Thoracic aorta (tissue), 2 donors: Measurements from ENCODE around the gene CCDC85A. TPM values are rescaled to one million over a fixed set of nuclear protein-coding genes. Genes with fewer than 3 reads are reported as not detected.

ENCODE experiments used
- ATAC-seq: fragments of 150-250 bp; one replicate; pipeline ENCODE4 v1.8.0; 2017; ENCODE audit warnings: low read depth; ENCODE audit not compliant: insufficient number of reproducible peaks, low FRiP score
- DNase-seq: peaks from one replicate; pipeline ENCODE4 v3.0.0-alpha.2; 2020; ENCODE audit warnings: low spot score
- H3K27ac ChIP-seq, 2 donors: fragments of 200-600 bp; sonication (generic); 1 replicate in 1 of 2; 2 replicates in 1 of 2; pipeline ENCODE4 v1.5.1; 2016; ENCODE audit warnings: mild to moderate bottlenecking in 2 of 2, moderate library complexity in 2 of 2
- H3K27me3 ChIP-seq: fragments of 200-600 bp; sonication (generic); replicated peaks from 2 replicates; pipeline ENCODE4 v1.6.0; 2016; ENCODE audit warnings: mild to moderate bottlenecking; ENCODE audit not compliant: insufficient read depth
- H3K36me3 ChIP-seq: fragments of 200-600 bp; sonication (generic); one replicate; pipeline ENCODE4 v1.5.1; 2016
- H3K4me1 ChIP-seq, 2 donors: fragments of 200-600 bp; sonication (generic); 1 replicate in 1 of 2; 2 replicates in 1 of 2; pipeline versions ENCODE4 v1.5.1 to v1.6.0; 2016; ENCODE audit warnings: low read depth in 2 of 2, mild to moderate bottlenecking in 1 of 2; ENCODE audit not compliant: control insufficient read depth in 1 of 2
- H3K4me3 ChIP-seq: fragments of 200-600 bp; sonication (generic); 2 replicates; pipeline ENCODE4 v1.5.1; 2016; ENCODE audit warnings: mild to moderate bottlenecking
- H3K9me3 ChIP-seq: fragments of 200-600 bp; sonication (generic); 2 replicates; pipeline ENCODE4 v1.5.1; 2016
- CTCF ChIP-seq: fragments of 200-600 bp; sonication (generic); IDR thresholded peaks from one replicate; pipeline ENCODE4 v1.5.1; 2019; ENCODE audit warnings: antibody characterized with exemption
- total RNA-seq, 2 donors: library from RNA; depleted of rRNA; stranded (reverse); fragments of >200 nt; gene quantifications; one replicate each; pipeline versions ENCODE4 v1.1.0 to v1.2.3, GENCODE V29; 2016

CCDC85A gene
- total RNA-seq, 2 donors from 2014 or later, result 3.7 to 4.2 TPM

- H3K9me3 ChIP-seq, result no peaks in the 10 kb centered on the region
- ATAC-seq (no peak), DNase-seq (no peak)
- no peaks in the 10 kb centered on the region for H3K36me3 ChIP-seq
- no peak overlapping the region for H3K4me3 ChIP-seq
- H3K4me1 ChIP-seq, result no peaks in the 10 kb centered on the region
- H3K27ac ChIP-seq, result no peak overlapping the region
- H3K27me3 ChIP-seq, result no peaks in the 10 kb centered on the region
- no peak for TF ChIP-seq CTCF
Observed at GRCh38 chr2:56357655-56358295, 174.0 kb downstream of the CCDC85A start.

DNA sequence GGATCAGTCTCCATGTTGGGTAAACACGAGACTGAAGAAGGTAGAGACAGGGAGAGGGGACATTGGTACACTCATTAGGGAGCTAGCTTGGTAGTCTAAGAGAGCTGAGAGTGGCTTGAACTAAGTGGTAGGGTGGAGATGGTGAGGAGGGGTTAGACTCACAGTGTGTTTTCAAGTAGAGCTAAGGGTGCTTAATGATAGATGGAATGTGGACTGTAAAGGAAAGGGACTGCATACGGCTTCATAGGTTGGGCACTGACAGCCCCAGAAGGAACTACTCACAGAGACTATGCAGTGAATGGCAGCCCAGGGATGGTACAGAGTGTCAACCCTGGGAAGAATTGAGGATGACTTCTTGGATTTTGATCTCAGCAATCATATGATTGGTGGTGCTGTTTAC, 178.1 kb downstream of the CCDC85A start:
- Histone ChIP-seq H3K27ac (no peak overlapping the region), H3K27me3 (no peaks in the 10 kb centered on the region), H3K4me1 (no peaks in the 10 kb centered on the region), H3K36me3 (no peaks in the 10 kb centered on the region), H3K4me3 (no peak overlapping the region), H3K9me3 (no peaks in the 10 kb centered on the region)
- no peak for TF ChIP-seq CTCF
- DNase-seq, result no peak
- no peak for ATAC-seq

DNA sequence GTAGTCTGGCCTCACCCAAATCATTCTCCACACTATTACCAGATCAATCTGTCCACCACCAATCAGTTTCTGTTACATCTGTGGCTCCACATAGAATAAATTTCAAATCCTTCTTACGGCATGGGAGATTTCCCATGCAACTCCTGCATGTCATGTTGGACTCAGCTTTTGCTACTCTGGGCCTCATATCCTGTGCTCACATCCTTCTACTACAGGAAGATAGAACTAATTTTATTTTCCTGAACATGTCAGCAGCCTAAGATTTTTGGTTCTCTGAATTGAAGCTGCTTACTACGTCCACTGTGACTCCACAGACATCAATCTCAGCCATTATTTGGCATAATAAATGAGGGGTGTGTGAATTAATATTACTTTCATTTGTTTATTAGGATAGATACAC, 181.1 kb downstream of the CCDC85A start:
- ATAC-seq, result no peak
- H3K4me1 ChIP-seq, result no peaks in the 10 kb centered on the region
- no peak for TF ChIP-seq CTCF
- no peak for DNase-seq
- no peaks in the 10 kb centered on the region for H3K9me3 ChIP-seq
- no peaks in the 10 kb centered on the region for H3K36me3 ChIP-seq
- H3K4me3 ChIP-seq, result no peak overlapping the region
- no peak overlapping the region for H3K27ac ChIP-seq
- H3K27me3 ChIP-seq, result no peaks in the 10 kb centered on the region

- H3K36me3 ChIP-seq, result no peaks in the 10 kb centered on the region
- ATAC-seq (no peak), DNase-seq (no peak)
- no peaks in the 10 kb centered on the region for H3K9me3 ChIP-seq
- no peak overlapping the region for H3K27ac ChIP-seq
- no peak overlapping the region for H3K4me3 ChIP-seq
- no peak for TF ChIP-seq CTCF
- H3K27me3 ChIP-seq, result no peaks in the 10 kb centered on the region
- no peaks in the 10 kb centered on the region for H3K4me1 ChIP-seq
Observed at GRCh38 chr2:56369316-56369715, 185.5 kb downstream of the CCDC85A start.

DNA sequence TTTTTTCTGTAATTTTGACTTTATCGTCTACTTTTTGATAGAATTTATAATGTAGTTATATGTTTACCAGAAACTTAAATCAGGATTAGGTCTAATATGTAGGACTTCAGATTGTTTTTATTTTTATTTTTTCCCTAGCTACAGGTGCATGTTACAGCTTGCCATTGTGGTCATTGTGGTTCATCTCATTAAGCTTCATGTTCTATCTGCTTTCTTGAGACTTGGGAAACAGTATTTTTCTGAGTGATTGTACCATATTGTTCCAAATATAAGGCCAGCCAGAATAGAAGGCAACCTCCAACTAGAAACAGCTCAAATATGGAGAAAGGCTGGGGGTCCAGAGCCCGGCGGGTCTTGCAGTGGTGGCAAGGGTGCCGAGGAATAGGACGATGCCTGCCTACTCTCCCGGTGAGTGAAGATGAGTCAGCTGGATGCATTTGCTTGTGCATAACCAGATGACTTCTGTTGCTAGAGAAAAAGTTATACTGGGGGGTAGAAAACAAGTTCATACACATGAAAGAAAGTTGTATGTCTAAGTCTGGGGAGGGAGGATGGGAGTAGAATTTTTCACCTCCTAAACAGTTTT, 188.4 kb downstream of the CCDC85A start:
- H3K27me3 ChIP-seq, result no peaks in the 10 kb centered on the region
- H3K9me3 ChIP-seq, result no peaks in the 10 kb centered on the region
- H3K4me3 ChIP-seq, result no peak overlapping the region
- H3K36me3 ChIP-seq, result no peaks in the 10 kb centered on the region
- ATAC-seq, result no peak
- no peak for DNase-seq
- no peak for TF ChIP-seq CTCF
- H3K4me1 ChIP-seq, result no peaks in the 10 kb centered on the region
- no peak overlapping the region for H3K27ac ChIP-seq
